KOPT-K1 (cell line): ENCODE data around the gene ULK4.
"Not testable (repeated sequence)": the region's sequence is repeated elsewhere in the genome, so short reads cannot be mapped to it uniquely, and the experiment has no call there.

Source experiments
- H3K27ac ChIP-seq: fragments of 200-600 bp; sonication (generic); 2 replicates; pipeline ENCODE4 v1.5.1; 2016; ENCODE audit warnings: antibody characterized with exemption, mild to moderate bottlenecking, low read depth, low read length; ENCODE audit not compliant: poor library complexity, severe bottlenecking
- H3K36me3 ChIP-seq: fragments of 200-600 bp; sonication (generic); 2 replicates; pipeline ENCODE4 v1.5.1; 2017; ENCODE audit warnings: antibody characterized with exemption, mild to moderate bottlenecking, low read length, moderate library complexity; ENCODE audit not compliant: insufficient read depth
- H3K9me3 ChIP-seq: fragments of 200-600 bp; sonication (generic); 2 replicates; pipeline ENCODE4 v1.5.1; 2017; ENCODE audit warnings: antibody characterized with exemption, low read length, mild to moderate bottlenecking; ENCODE audit not compliant: insufficient read depth, poor library complexity, severe bottlenecking

The ULK4 gene

GRCh38 chr3:41418961-41419691 is 542.8 kb downstream of the ULK4 start:
- Histone ChIP-seq H3K9me3 (no peaks in the 10 kb centered on the region), H3K27ac (no peak overlapping the region), H3K36me3 (no peaks in the 10 kb centered on the region)

- H3K36me3 ChIP-seq = no peaks in the 10 kb centered on the region
- H3K9me3 ChIP-seq = no peaks in the 10 kb centered on the region
- no peak overlapping the region for H3K27ac ChIP-seq
Measured at GRCh38 chr3:41417574-41417973, 544.3 kb downstream of the ULK4 start.

- H3K27ac ChIP-seq = no peak overlapping the region
- H3K9me3 ChIP-seq = no peaks in the 10 kb centered on the region
- no peaks in the 10 kb centered on the region for H3K36me3 ChIP-seq
Measured at GRCh38 chr3:41411065-41411464, 550.8 kb downstream of the ULK4 start.

- no peak overlapping the region for H3K27ac ChIP-seq
- no peaks in the 10 kb centered on the region for H3K36me3 ChIP-seq
- no peaks in the 10 kb centered on the region for H3K9me3 ChIP-seq
Measured at GRCh38 chr3:41405466-41405865, 556.4 kb downstream of the ULK4 start.

- Histone ChIP-seq H3K9me3 (no peaks in the 10 kb centered on the region), H3K36me3 (no peaks in the 10 kb centered on the region), H3K27ac (no peak overlapping the region)
Measured at GRCh38 chr3:41404582-41404981, 557.3 kb downstream of the ULK4 start.

GRCh38 chr3:41394896-41395295 is 567.0 kb downstream of the ULK4 start:
- H3K9me3 ChIP-seq = no peaks in the 10 kb centered on the region
- no peak overlapping the region for H3K27ac ChIP-seq
- no peaks in the 10 kb centered on the region for H3K36me3 ChIP-seq

- not testable (repeated sequence) for H3K9me3 ChIP-seq, H3K27ac ChIP-seq, H3K36me3 ChIP-seq
Measured at GRCh38 chr3:41370765-41371535, 591.0 kb downstream of the ULK4 start.

- Histone ChIP-seq H3K36me3 (no peaks in the 10 kb centered on the region), H3K27ac (no peak overlapping the region), H3K9me3 (no peaks in the 10 kb centered on the region)
Measured at GRCh38 chr3:41370307-41370706, 591.6 kb downstream of the ULK4 start.

GRCh38 chr3:41369838-41370237 is 592.1 kb downstream of the ULK4 start:
- Histone ChIP-seq H3K27ac (no peak overlapping the region), H3K36me3 (no peaks in the 10 kb centered on the region), H3K9me3 (no peaks in the 10 kb centered on the region)

GRCh38 chr3:41365973-41366372 is 595.9 kb downstream of the ULK4 start:
- no peaks in the 10 kb centered on the region for H3K36me3 ChIP-seq
- H3K9me3 ChIP-seq = no peaks in the 10 kb centered on the region
- no peak overlapping the region for H3K27ac ChIP-seq

- Histone ChIP-seq H3K36me3 (no peaks in the 10 kb centered on the region), H3K27ac (no peak overlapping the region)
Measured at GRCh38 chr3:41364736-41365135, 597.2 kb downstream of the ULK4 start.

GRCh38 chr3:41363830-41364523 is 597.9 kb downstream of the ULK4 start:
- Histone ChIP-seq H3K9me3 (no peaks in the 10 kb centered on the region), H3K36me3 (no peaks in the 10 kb centered on the region), H3K27ac (no peak overlapping the region)

More at GRCh38 chr3:41364736-41365135, 597.2 kb downstream of the ULK4 start:
- no peaks in the 10 kb centered on the region for H3K9me3 ChIP-seq

- H3K9me3 ChIP-seq = no peaks in the 10 kb centered on the region
- H3K36me3 ChIP-seq = no peaks in the 10 kb centered on the region
- H3K27ac ChIP-seq = no peak overlapping the region
Measured at GRCh38 chr3:41362638-41363559, 599.0 kb downstream of the ULK4 start.

- H3K9me3 ChIP-seq = no peaks in the 10 kb centered on the region
- no peak overlapping the region for H3K27ac ChIP-seq
- no peaks in the 10 kb centered on the region for H3K36me3 ChIP-seq
Measured at GRCh38 chr3:41357271-41357670, 604.6 kb downstream of the ULK4 start.
